ENCODE results near the gene METRNL.

GRCh38 chr17:83082424-83082823, 3.0 kb downstream of the METRNL start:
- no peak for TF ChIP-seq CTCF (IDR thresholded peaks at IDR 0.05)
- TF ChIP-seq ZFX (IDR thresholded peaks at IDR 0.05; ENCODE audit: borderline replicate concordance): no peak

All from 22Rv1 (cell line).